GM23248 (cell line): ENCODE results near the gene RBM45. TPM values are rescaled to one million over a fixed set of nuclear protein-coding genes. Genes with fewer than 3 reads are reported as not detected.

Source experiments
- DNase-seq: peaks from one replicate; pipeline ENCODE4 v3.0.0-alpha.2; 2015
- H2AFZ ChIP-seq: fragments of 200-600 bp; sonication (generic); 2 replicates; pipeline ENCODE4 v1.6.1; 2016; ENCODE audit warnings: antibody characterized with exemption
- H3F3A ChIP-seq: fragments of 200-600 bp; sonication (generic); 2 replicates; pipeline ENCODE4 v1.6.1; 2016; ENCODE audit warnings: mild to moderate bottlenecking, antibody characterized with exemption, mixed run types; ENCODE audit not compliant: insufficient read depth
- H3K27ac ChIP-seq: fragments of 200-600 bp; sonication (generic); 2 replicates; pipeline ENCODE4 v1.5.1; 2016; ENCODE audit warnings: mild to moderate bottlenecking
- H3K27me3 ChIP-seq: fragments of 200-600 bp; sonication (generic); replicated peaks from 2 replicates; pipeline ENCODE4 v1.6.1; 2016; ENCODE audit warnings: mild to moderate bottlenecking; ENCODE audit not compliant: insufficient read depth
- H3K36me3 ChIP-seq: fragments of 200-600 bp; sonication (generic); 2 replicates; pipeline ENCODE4 v1.6.1; 2016; ENCODE audit warnings: low read depth, mild to moderate bottlenecking
- H3K4me1 ChIP-seq: fragments of 200-600 bp; sonication (generic); 2 replicates; pipeline ENCODE4 v1.6.1; 2016; ENCODE audit warnings: mild to moderate bottlenecking; ENCODE audit not compliant: insufficient read depth
- H3K4me2 ChIP-seq: fragments of 200-600 bp; sonication (generic); one replicate; pipeline ENCODE4 v1.6.1; 2016; ENCODE audit warnings: mild to moderate bottlenecking; ENCODE audit not compliant: unreplicated experiment
- H3K4me3 ChIP-seq: fragments of 200-600 bp; sonication (generic); 2 replicates; pipeline ENCODE4 v1.5.1; 2016; ENCODE audit warnings: mild to moderate bottlenecking
- H3K79me2 ChIP-seq: fragments of 200-600 bp; sonication (generic); 2 replicates; pipeline ENCODE4 v1.6.1; 2016; ENCODE audit warnings: mild to moderate bottlenecking; ENCODE audit not compliant: insufficient read depth
- H3K9ac ChIP-seq: fragments of 200-600 bp; sonication (generic); 2 replicates; pipeline ENCODE4 v1.6.1; 2016; ENCODE audit warnings: mild to moderate bottlenecking
- H3K9me2 ChIP-seq: fragments of 200-600 bp; sonication (generic); 2 replicates; pipeline ENCODE4 v1.6.1; 2016; ENCODE audit warnings: mixed run types, mild to moderate bottlenecking, moderate library complexity; ENCODE audit not compliant: insufficient read depth
- H3K9me3 ChIP-seq: fragments of 200-600 bp; sonication (generic); one replicate; pipeline ENCODE4 v1.6.1; 2017; ENCODE audit warnings: low read depth
- H4K20me1 ChIP-seq: fragments of 200-600 bp; sonication (generic); 2 replicates; pipeline ENCODE4 v1.6.0; 2016; ENCODE audit not compliant: insufficient read depth
- EZH2 ChIP-seq: fragments of 200-600 bp; sonication (generic); IDR thresholded peaks from 2 replicates; pipeline ENCODE4 v1.6.1; 2018; ENCODE audit warnings: antibody characterized with exemption, mild to moderate bottlenecking; ENCODE audit not compliant: insufficient read depth, poor library complexity, severe bottlenecking
- EZH2phosphoT487 ChIP-seq: fragments of 200-600 bp; sonication (generic); IDR thresholded peaks from 2 replicates; pipeline ENCODE4 v1.6.1; 2018; ENCODE audit warnings: antibody characterized with exemption, moderate library complexity, mild to moderate bottlenecking, low read depth; ENCODE audit not compliant: insufficient read depth
- WGBS, 2 experiments: methylation state at CpG; one replicate each; pipeline ENCODE4 v1.1.6; 2015 to 2017; ENCODE audit warnings: low lambda C conversion rate in 2 of 2, low coverage in 1 of 2; ENCODE audit errors: missing lambda C conversion rate in 2 of 2; 5-methylcytosine and 5-hydroxymethylcytosine counted together
- in situ Hi-C: fragments of 300-500 bp; cut with MboI; formaldehyde crosslinking; loops from 2 replicates; pipeline ENCODE4 v1.15.0; 2020
- polyA plus RNA-seq: library from polyadenylated mRNA; unstranded; fragments of >200 nt; fragmentation: Nextera tagmentation; extraction: Ambion mirVana; gene quantifications from 2 replicates; pipeline ENCODE4 v1.2.1, GENCODE V29; 2016
- total RNA-seq: library from RNA; depleted of rRNA; stranded (reverse); fragments of >200 nt; shearing (Covaris generic); gene quantifications from 2 replicates; pipeline ENCODE4 v1.2.3, GENCODE V29; 2014

Gene RBM45
- total and polyA plus RNA-seq, 2 experiments from 2014 or later, result 15.2 to 17.6 TPM

GRCh38 chr2:178082408-178083045, 29.7 kb upstream of the RBM45 start:
- H3K9me2 ChIP-seq, result no peaks in the 10 kb centered on the region
- H3K4me2 ChIP-seq, result no peak overlapping the region
- no peaks in the 10 kb centered on the region for H3K36me3 ChIP-seq
- no peak for TF ChIP-seq EZH2phosphoT487
- no peak for TF ChIP-seq EZH2
- H3K79me2 ChIP-seq, result no peaks in the 10 kb centered on the region
- no peak overlapping the region for H3K4me3 ChIP-seq
- WGBS, 2 experiments, result 47 to 51% methylated on average over 3 of the region's 3 CpGs
- no peaks in the 10 kb centered on the region for H3K4me1 ChIP-seq
- H3K9ac ChIP-seq, result no peak overlapping the region
- H2AFZ ChIP-seq, result no peak overlapping the region
- in situ Hi-C loops, result no loop called here
- H3K27me3 ChIP-seq, result no peaks in the 10 kb centered on the region
- no peak overlapping the region for H3K27ac ChIP-seq
- no peaks in the 10 kb centered on the region for H3F3A ChIP-seq
- no peak for DNase-seq
- H3K9me3 ChIP-seq, result no peaks in the 10 kb centered on the region
- H4K20me1 ChIP-seq, result no peaks in the 10 kb centered on the region

GRCh38 chr2:178084273-178084672, 28.0 kb upstream of the RBM45 start:
- in situ Hi-C loops, result no loop called here
- H3K9me3 ChIP-seq, result no peaks in the 10 kb centered on the region
- H3K4me2 ChIP-seq, result no peak overlapping the region
- no peak for DNase-seq
- no peaks in the 10 kb centered on the region for H4K20me1 ChIP-seq
- H3K9ac ChIP-seq, result no peak overlapping the region
- H3K4me3 ChIP-seq, result no peak overlapping the region
- no peaks in the 10 kb centered on the region for H3K79me2 ChIP-seq
- H2AFZ ChIP-seq, result no peak overlapping the region
- H3K9me2 ChIP-seq, result no peaks in the 10 kb centered on the region
- no peak overlapping the region for H3K27ac ChIP-seq
- 59 to 68% methylated on average over 3 of the region's 3 CpGs for WGBS, 2 experiments
- no peak for TF ChIP-seq EZH2
- TF ChIP-seq EZH2phosphoT487, result no peak
- no peaks in the 10 kb centered on the region for H3K27me3 ChIP-seq
- H3F3A ChIP-seq, result no peaks in the 10 kb centered on the region
- H3K4me1 ChIP-seq, result no peaks in the 10 kb centered on the region
- no peaks in the 10 kb centered on the region for H3K36me3 ChIP-seq

GRCh38 chr2:178088774-178089270, 23.4 kb upstream of the RBM45 start:
- no peak overlapping the region for H3K27ac ChIP-seq
- no peaks in the 10 kb centered on the region for H3K9me2 ChIP-seq
- H2AFZ ChIP-seq, result no peak overlapping the region
- H3K36me3 ChIP-seq, result no peaks in the 10 kb centered on the region
- H3K4me2 ChIP-seq, result no peak overlapping the region
- H3K9me3 ChIP-seq, result no peaks in the 10 kb centered on the region
- DNase-seq, result no peak
- no peaks in the 10 kb centered on the region for H3K27me3 ChIP-seq
- no peaks in the 10 kb centered on the region for H3K79me2 ChIP-seq
- H3F3A ChIP-seq, result no peaks in the 10 kb centered on the region
- H3K4me3 ChIP-seq, result no peak overlapping the region
- in situ Hi-C loops, result no loop called here
- H4K20me1 ChIP-seq, result no peaks in the 10 kb centered on the region
- TF ChIP-seq EZH2phosphoT487, result no peak
- no peak for TF ChIP-seq EZH2
- no peaks in the 10 kb centered on the region for H3K4me1 ChIP-seq
- H3K9ac ChIP-seq, result no peak overlapping the region
- WGBS, 2 experiments, result 57% methylated on average over 6 of the region's 6 CpGs

GRCh38 chr2:178093471-178093870, 18.8 kb upstream of the RBM45 start:
- in situ Hi-C loops, result no loop called here
- Histone ChIP-seq H3K4me3 (no peak overlapping the region), H2AFZ (no peak overlapping the region), H4K20me1 (no peaks in the 10 kb centered on the region), H3K27ac (no peak overlapping the region), H3K9me2 (no peaks in the 10 kb centered on the region), H3K9me3 (no peaks in the 10 kb centered on the region), H3K4me2 (no peak overlapping the region), H3K9ac (no peak overlapping the region), H3K79me2 (no peaks in the 10 kb centered on the region), H3F3A (no peaks in the 10 kb centered on the region), H3K36me3 (no peaks in the 10 kb centered on the region), H3K4me1 (no peaks in the 10 kb centered on the region), H3K27me3 (no peaks in the 10 kb centered on the region)
- no peak for DNase-seq
- TF ChIP-seq EZH2, result no peak
- TF ChIP-seq EZH2phosphoT487, result no peak
